Activated CD4-positive, CD25-positive, alpha-beta regulatory T cell treated with anti-CD3 and anti-CD28 coated beads, Interleukin-2, amount 50 U/mL, for 24 hours (primary cell): Measurements from ENCODE around the gene CCDC142.
"Not testable (repeated sequence)": the region's sequence is repeated elsewhere in the genome, so short reads cannot be mapped to it uniquely, and the experiment has no call there.

ENCODE experiments used
- ATAC-seq, 2 donors: fragments of 150-1000 bp; cut with Tn5 transposase; one replicate each; pipeline ENCODE4 v1.10.0; 2021; ENCODE audit warnings: mild to moderate bottlenecking in 1 of 2, moderate library complexity in 1 of 2

CCDC142 gene

GRCh38 chr2:74462786-74463105, 20.1 kb downstream of the CCDC142 start:
- ATAC-seq: no peak

GRCh38 chr2:74462054-74462785, 20.6 kb downstream of the CCDC142 start:
- ATAC-seq: no peak

- no peak for ATAC-seq
Measured at GRCh38 chr2:74461187-74462053, 21.4 kb downstream of the CCDC142 start.

GRCh38 chr2:74460187-74460586, 22.6 kb downstream of the CCDC142 start:
- ATAC-seq: not testable (repeated sequence)

- ATAC-seq: not testable (repeated sequence)
Measured at GRCh38 chr2:74459503-74460118, 23.2 kb downstream of the CCDC142 start.

GRCh38 chr2:74458938-74459363, 23.8 kb downstream of the CCDC142 start:
- no peak for ATAC-seq

GRCh38 chr2:74458132-74458937, 24.5 kb downstream of the CCDC142 start, which contains the start of gene WBP1:
Gene WBP1, plus strand, starts transcription at chr2:74458438. Its CDS starts 165 bp downstream, at chr2:74458603.
- peak; percentile 87 to 91 for ATAC-seq

- peak; percentile 18 to 23 for ATAC-seq
Measured at GRCh38 chr2:74457549-74458131, 25.2 kb downstream of the CCDC142 start.

- no peak for ATAC-seq
Measured at GRCh38 chr2:74457129-74457548, 25.7 kb downstream of the CCDC142 start.

- peak; percentile 45 to 54 for ATAC-seq
Measured at GRCh38 chr2:74454654-74455511, 27.9 kb downstream of the CCDC142 start, which contains the start of gene INO80B. Gene INO80B, plus strand, starts transcription at chr2:74455087. Its CDS starts 30 bp downstream, at chr2:74455117.

GRCh38 chr2:74450570-74451190, 32.1 kb downstream of the CCDC142 start:
- no peak for ATAC-seq

GRCh38 chr2:74448771-74449170, 34.0 kb downstream of the CCDC142 start:
- no peak for ATAC-seq

GRCh38 chr2:74447230-74447999, 35.4 kb downstream of the CCDC142 start:
- ATAC-seq: no peak

GRCh38 chr2:74444498-74445318, 38.1 kb downstream of the CCDC142 start:
- ATAC-seq: no peak

- not testable (repeated sequence) for ATAC-seq
Measured at GRCh38 chr2:74442483-74443297, 40.1 kb downstream of the CCDC142 start.

- peak; percentile 31 to 55 for ATAC-seq
Measured at GRCh38 chr2:74441690-74442482, 40.9 kb downstream of the CCDC142 start, which contains the start of gene RTKN. Gene RTKN, minus strand, starts transcription at chr2:74441937. Its CDS starts 121 bp downstream, at chr2:74441816.
